ENCODE data around the gene SETD4.
"Not testable (repeated sequence)": the region's sequence is repeated elsewhere in the genome, so short reads cannot be mapped to it uniquely, and the experiment has no call there.

SETD4 gene

GRCh38 chr21:36060159-36060921 lies at the start of gene SETD4:
TSS of gene SETD4 (minus strand) at chr21:36060526. CDS start at chr21:36058888, 1,638 bp downstream.
- in situ Hi-C loops (cut with HindIII; ENCODE audit: low pct_ligation_motif_present, low pct_unique_long_range_greater_than_20kb, low sequenced_read_pairs), result no loop called here
- DNase-seq, result peak; percentile 83

- DNase-seq, result no peak
- in situ Hi-C loops (cut with HindIII; ENCODE audit: low pct_ligation_motif_present, low pct_unique_long_range_greater_than_20kb, low sequenced_read_pairs), result no loop called here
These were observed 49.5 kb upstream of the SETD4 start for GRCh38 chr21:36109868-36110267.

- in situ Hi-C loops (cut with HindIII; ENCODE audit: low pct_ligation_motif_present, low pct_unique_long_range_greater_than_20kb, low sequenced_read_pairs), result no loop called here
- DNase-seq, result peak; percentile 38
These were observed 45.1 kb upstream of the SETD4 start for GRCh38 chr21:36105327-36105842.

GRCh38 chr21:36104317-36105300 lies 44.3 kb upstream of the SETD4 start:
- peak; percentile 94 for DNase-seq
- in situ Hi-C loops (cut with HindIII; ENCODE audit: low pct_ligation_motif_present, low pct_unique_long_range_greater_than_20kb, low sequenced_read_pairs), result no loop called here

- no peak for DNase-seq
- in situ Hi-C loops (cut with HindIII; ENCODE audit: low pct_ligation_motif_present, low pct_unique_long_range_greater_than_20kb, low sequenced_read_pairs), result no loop called here
These were observed 43.1 kb upstream of the SETD4 start for GRCh38 chr21:36103434-36103833.

GRCh38 chr21:36100971-36101641 lies 40.8 kb upstream of the SETD4 start:
- in situ Hi-C loops (cut with HindIII; ENCODE audit: low pct_ligation_motif_present, low pct_unique_long_range_greater_than_20kb, low sequenced_read_pairs), result no loop called here
- no peak for DNase-seq

- DNase-seq; in situ Hi-C loops (cut with HindIII; ENCODE audit: low pct_ligation_motif_present, low pct_unique_long_range_greater_than_20kb, low sequenced_read_pairs): not testable (repeated sequence)
These were observed 39.4 kb upstream of the SETD4 start for GRCh38 chr21:36099695-36100211.

GRCh38 chr21:36099000-36099399 lies 38.7 kb upstream of the SETD4 start:
- DNase-seq, result no peak
- in situ Hi-C loops (cut with HindIII; ENCODE audit: low pct_ligation_motif_present, low pct_unique_long_range_greater_than_20kb, low sequenced_read_pairs), result no loop called here

GRCh38 chr21:36098182-36098532 lies 37.8 kb upstream of the SETD4 start:
- in situ Hi-C loops (cut with HindIII; ENCODE audit: low pct_ligation_motif_present, low pct_unique_long_range_greater_than_20kb, low sequenced_read_pairs), result no loop called here
- no peak for DNase-seq

GRCh38 chr21:36097427-36098181 lies 37.3 kb upstream of the SETD4 start:
- in situ Hi-C loops (cut with HindIII; ENCODE audit: low pct_ligation_motif_present, low pct_unique_long_range_greater_than_20kb, low sequenced_read_pairs), result no loop called here
- peak; percentile 81 for DNase-seq

GRCh38 chr21:36096398-36097290 lies 36.3 kb upstream of the SETD4 start:
- no peak for DNase-seq
- in situ Hi-C loops (cut with HindIII; ENCODE audit: low pct_ligation_motif_present, low pct_unique_long_range_greater_than_20kb, low sequenced_read_pairs), result no loop called here

- DNase-seq, result no peak
- in situ Hi-C loops (cut with HindIII; ENCODE audit: low pct_ligation_motif_present, low pct_unique_long_range_greater_than_20kb, low sequenced_read_pairs), result no loop called here
These were observed 33.2 kb upstream of the SETD4 start for GRCh38 chr21:36093512-36093911.

- in situ Hi-C loops (cut with HindIII; ENCODE audit: low pct_ligation_motif_present, low pct_unique_long_range_greater_than_20kb, low sequenced_read_pairs), result no loop called here
- no peak for DNase-seq
These were observed 32.4 kb upstream of the SETD4 start for GRCh38 chr21:36092681-36093080.

- in situ Hi-C loops (cut with HindIII; ENCODE audit: low pct_ligation_motif_present, low pct_unique_long_range_greater_than_20kb, low sequenced_read_pairs), result no loop called here
- no peak for DNase-seq
These were observed 29.6 kb upstream of the SETD4 start for GRCh38 chr21:36089946-36090345.

GRCh38 chr21:36087362-36088138 lies 27.2 kb upstream of the SETD4 start:
- in situ Hi-C loops (cut with HindIII; ENCODE audit: low pct_ligation_motif_present, low pct_unique_long_range_greater_than_20kb, low sequenced_read_pairs), result no loop called here
- DNase-seq, result no peak

GRCh38 chr21:36082237-36082664 lies 21.9 kb upstream of the SETD4 start:
- DNase-seq, result no peak
- in situ Hi-C loops (cut with HindIII; ENCODE audit: low pct_ligation_motif_present, low pct_unique_long_range_greater_than_20kb, low sequenced_read_pairs), result no loop called here
